Measurements from ENCODE around the gene DAAM1.

- TF ChIP-seq, protein P1, sequence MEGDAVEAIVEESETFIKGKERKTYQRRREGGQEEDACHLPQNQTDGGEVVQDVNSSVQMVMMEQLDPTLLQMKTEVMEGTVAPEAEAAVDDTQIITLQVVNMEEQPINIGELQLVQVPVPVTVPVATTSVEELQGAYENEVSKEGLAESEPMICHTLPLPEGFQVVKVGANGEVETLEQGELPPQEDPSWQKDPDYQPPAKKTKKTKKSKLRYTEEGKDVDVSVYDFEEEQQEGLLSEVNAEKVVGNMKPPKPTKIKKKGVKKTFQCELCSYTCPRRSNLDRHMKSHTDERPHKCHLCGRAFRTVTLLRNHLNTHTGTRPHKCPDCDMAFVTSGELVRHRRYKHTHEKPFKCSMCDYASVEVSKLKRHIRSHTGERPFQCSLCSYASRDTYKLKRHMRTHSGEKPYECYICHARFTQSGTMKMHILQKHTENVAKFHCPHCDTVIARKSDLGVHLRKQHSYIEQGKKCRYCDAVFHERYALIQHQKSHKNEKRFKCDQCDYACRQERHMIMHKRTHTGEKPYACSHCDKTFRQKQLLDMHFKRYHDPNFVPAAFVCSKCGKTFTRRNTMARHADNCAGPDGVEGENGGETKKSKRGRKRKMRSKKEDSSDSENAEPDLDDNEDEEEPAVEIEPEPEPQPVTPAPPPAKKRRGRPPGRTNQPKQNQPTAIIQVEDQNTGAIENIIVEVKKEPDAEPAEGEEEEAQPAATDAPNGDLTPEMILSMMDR (IDR thresholded peaks at IDR 0.05) = no peak
- no peak for TF ChIP-seq POLR2AphosphoS5 (IDR thresholded peaks at IDR 0.05; ENCODE audit: insufficient read depth in 1 of 2, low read depth in 1 of 2)
Observed at GRCh38 chr14:59277659-59278058, 89.2 kb downstream of the DAAM1 start.
